ENCODE data around the gene TBL1X.

DNA sequence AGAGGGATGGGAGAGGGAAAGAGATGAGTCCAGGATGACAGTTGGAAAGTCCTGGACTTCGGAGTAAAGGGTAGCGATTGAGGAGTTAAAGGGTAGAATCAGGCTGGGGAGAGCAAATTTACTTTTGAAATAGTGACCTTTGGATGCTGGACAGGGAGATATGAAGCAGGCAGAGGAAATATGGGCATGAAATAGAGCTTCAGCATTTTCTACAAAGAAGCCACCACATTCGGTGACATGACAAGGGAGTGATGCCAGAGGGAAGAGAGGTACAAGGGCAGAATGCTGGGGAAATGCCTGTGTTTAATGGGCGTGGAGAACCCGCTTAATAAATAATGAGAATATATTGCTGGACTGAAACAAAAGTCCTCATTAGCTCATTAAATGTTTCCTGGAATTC, 92.7 kb downstream of the TBL1X start:
- no peak for TF ChIP-seq TAF1 (IDR thresholded peaks at IDR 0.05; ENCODE audit: borderline replicate concordance, insufficient read depth, low read length)
- TF ChIP-seq, protein P1, sequence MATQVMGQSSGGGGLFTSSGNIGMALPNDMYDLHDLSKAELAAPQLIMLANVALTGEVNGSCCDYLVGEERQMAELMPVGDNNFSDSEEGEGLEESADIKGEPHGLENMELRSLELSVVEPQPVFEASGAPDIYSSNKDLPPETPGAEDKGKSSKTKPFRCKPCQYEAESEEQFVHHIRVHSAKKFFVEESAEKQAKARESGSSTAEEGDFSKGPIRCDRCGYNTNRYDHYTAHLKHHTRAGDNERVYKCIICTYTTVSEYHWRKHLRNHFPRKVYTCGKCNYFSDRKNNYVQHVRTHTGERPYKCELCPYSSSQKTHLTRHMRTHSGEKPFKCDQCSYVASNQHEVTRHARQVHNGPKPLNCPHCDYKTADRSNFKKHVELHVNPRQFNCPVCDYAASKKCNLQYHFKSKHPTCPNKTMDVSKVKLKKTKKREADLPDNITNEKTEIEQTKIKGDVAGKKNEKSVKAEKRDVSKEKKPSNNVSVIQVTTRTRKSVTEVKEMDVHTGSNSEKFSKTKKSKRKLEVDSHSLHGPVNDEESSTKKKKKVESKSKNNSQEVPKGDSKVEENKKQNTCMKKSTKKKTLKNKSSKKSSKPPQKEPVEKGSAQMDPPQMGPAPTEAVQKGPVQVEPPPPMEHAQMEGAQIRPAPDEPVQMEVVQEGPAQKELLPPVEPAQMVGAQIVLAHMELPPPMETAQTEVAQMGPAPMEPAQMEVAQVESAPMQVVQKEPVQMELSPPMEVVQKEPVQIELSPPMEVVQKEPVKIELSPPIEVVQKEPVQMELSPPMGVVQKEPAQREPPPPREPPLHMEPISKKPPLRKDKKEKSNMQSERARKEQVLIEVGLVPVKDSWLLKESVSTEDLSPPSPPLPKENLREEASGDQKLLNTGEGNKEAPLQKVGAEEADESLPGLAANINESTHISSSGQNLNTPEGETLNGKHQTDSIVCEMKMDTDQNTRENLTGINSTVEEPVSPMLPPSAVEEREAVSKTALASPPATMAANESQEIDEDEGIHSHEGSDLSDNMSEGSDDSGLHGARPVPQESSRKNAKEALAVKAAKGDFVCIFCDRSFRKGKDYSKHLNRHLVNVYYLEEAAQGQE (IDR thresholded peaks at IDR 0.05; ENCODE audit: insufficient read depth in 1 of 2, low read depth in 2 of 2, low read length in 2 of 2) = no peak
